Stomach (tissue), 4 donors: ENCODE results near the gene MYH9.

Experiments
- EP300 ChIP-seq: sonication (generic); formaldehyde crosslinking; IDR thresholded peaks from one replicate; pipeline ENCODE4 v1.6.1; 2017; ENCODE audit warnings: antibody characterized with exemption
- POLR2AphosphoS5 ChIP-seq, 3 donors: sonication (generic); formaldehyde crosslinking; IDR thresholded peaks; one replicate each; pipeline ENCODE4 v1.6.1; 2016; ENCODE audit warnings: antibody characterized with exemption in 3 of 3
- TF ChIP-seq, protein P1 (sequence below), 7 experiments: fragments of 450-650 bp in 4 of 7; fragments of 200-600 bp in 3 of 7; sonication (generic) in 3 of 7; IDR thresholded peaks; one replicate each; pipeline ENCODE4 v1.5.1; 2016 to 2019; ENCODE audit warnings: antibody characterized with exemption in 7 of 7, control low read depth in 2 of 7, mild to moderate bottlenecking in 1 of 7

GRCh38 chr22:36237462-36238372 lies 150.1 kb downstream of the MYH9 start:
- TF ChIP-seq, protein P1, sequence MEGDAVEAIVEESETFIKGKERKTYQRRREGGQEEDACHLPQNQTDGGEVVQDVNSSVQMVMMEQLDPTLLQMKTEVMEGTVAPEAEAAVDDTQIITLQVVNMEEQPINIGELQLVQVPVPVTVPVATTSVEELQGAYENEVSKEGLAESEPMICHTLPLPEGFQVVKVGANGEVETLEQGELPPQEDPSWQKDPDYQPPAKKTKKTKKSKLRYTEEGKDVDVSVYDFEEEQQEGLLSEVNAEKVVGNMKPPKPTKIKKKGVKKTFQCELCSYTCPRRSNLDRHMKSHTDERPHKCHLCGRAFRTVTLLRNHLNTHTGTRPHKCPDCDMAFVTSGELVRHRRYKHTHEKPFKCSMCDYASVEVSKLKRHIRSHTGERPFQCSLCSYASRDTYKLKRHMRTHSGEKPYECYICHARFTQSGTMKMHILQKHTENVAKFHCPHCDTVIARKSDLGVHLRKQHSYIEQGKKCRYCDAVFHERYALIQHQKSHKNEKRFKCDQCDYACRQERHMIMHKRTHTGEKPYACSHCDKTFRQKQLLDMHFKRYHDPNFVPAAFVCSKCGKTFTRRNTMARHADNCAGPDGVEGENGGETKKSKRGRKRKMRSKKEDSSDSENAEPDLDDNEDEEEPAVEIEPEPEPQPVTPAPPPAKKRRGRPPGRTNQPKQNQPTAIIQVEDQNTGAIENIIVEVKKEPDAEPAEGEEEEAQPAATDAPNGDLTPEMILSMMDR (IDR thresholded peaks at IDR 0.05) = no peak
- no peak for TF ChIP-seq EP300
- TF ChIP-seq POLR2AphosphoS5 (IDR thresholded peaks at IDR 0.05) = no peak
